Sigmoid colon (tissue), 3 donors: ENCODE data around the gene DNAJC25.

Experiments
- POLR2A ChIP-seq, 2 donors: fragments of 450-650 bp; IDR thresholded peaks; one replicate each; pipeline ENCODE4 v1.6.1; 2016; ENCODE audit warnings: antibody characterized with exemption in 2 of 2, mild to moderate bottlenecking in 2 of 2, moderate library complexity in 2 of 2
- TF ChIP-seq, protein P1 (sequence below), 4 experiments: fragments of 450-650 bp in 3 of 4; fragments of 200-600 bp in 1 of 4; IDR thresholded peaks; one replicate each; pipeline ENCODE4 v1.5.1; 2016 to 2019; ENCODE audit warnings: antibody characterized with exemption in 4 of 4, mild to moderate bottlenecking in 3 of 4, moderate library complexity in 2 of 4

DNA sequence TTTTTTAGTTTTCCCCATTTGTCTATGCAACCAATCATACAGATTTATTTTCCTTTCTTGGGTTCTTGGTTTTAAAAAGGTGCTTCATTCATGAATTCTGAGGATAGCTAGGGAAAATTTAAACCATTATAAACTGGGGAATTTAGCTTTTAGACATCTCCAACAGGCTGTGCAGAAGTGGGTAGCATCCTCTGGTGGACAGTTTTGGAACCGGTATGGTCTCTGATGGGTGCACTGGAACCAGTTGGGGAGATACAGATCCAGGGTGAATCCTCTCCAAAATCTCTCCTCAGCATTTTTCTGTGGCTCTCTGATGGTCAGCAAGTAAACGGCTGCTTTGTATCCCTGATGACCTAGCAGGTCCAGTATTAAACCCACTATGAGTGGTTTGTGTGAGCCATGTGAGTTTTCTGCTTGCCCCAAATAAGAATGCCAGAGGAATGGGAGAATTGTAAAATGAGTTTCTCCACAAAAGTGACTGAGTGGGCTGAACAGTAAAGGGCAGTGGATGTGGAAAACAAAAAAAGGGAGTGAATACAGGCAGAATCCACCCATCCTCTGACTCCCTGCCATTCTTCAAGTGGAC is 9.1 kb upstream of the DNAJC25 start:
- TF ChIP-seq, protein P1, sequence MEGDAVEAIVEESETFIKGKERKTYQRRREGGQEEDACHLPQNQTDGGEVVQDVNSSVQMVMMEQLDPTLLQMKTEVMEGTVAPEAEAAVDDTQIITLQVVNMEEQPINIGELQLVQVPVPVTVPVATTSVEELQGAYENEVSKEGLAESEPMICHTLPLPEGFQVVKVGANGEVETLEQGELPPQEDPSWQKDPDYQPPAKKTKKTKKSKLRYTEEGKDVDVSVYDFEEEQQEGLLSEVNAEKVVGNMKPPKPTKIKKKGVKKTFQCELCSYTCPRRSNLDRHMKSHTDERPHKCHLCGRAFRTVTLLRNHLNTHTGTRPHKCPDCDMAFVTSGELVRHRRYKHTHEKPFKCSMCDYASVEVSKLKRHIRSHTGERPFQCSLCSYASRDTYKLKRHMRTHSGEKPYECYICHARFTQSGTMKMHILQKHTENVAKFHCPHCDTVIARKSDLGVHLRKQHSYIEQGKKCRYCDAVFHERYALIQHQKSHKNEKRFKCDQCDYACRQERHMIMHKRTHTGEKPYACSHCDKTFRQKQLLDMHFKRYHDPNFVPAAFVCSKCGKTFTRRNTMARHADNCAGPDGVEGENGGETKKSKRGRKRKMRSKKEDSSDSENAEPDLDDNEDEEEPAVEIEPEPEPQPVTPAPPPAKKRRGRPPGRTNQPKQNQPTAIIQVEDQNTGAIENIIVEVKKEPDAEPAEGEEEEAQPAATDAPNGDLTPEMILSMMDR (IDR thresholded peaks at IDR 0.05) = peak; percentile 7 to 56 (median 50)
- no peak for TF ChIP-seq POLR2A (IDR thresholded peaks at IDR 0.05)
